SH-SY5Y (cell line): ENCODE measurements around the gene ABCA1.

ENCODE experiments used
- GATA2 ChIP-seq: IDR thresholded peaks from 2 replicates; pipeline ENCODE4 v1.6.1; 2011; ENCODE audit warnings: mild to moderate bottlenecking, low read depth, low read length
- GATA3 ChIP-seq: IDR thresholded peaks from 2 replicates; pipeline ENCODE4 v1.6.1; 2011; ENCODE audit warnings: low read depth, mild to moderate bottlenecking, low read length, moderate library complexity

- TF ChIP-seq GATA2 (no peak), GATA3 (no peak)
Observed at GRCh38 chr9:104858846-104859245, 69.1 kb downstream of the ABCA1 start.
